ENCODE measurements around the gene TM4SF4. TPM values are rescaled to one million over a fixed set of nuclear protein-coding genes. Genes with fewer than 3 reads are reported as not detected.

TM4SF4 gene
- total and polyA plus RNA-seq, 8 donors: 18.9 to 411 (median 45.8) TPM

GRCh38 chr3:149516920-149517319 lies 42.4 kb downstream of the TM4SF4 start:
- intact Hi-C loops (cut with DNase I): loop anchor here in 1 of 3 donors (10.0 kb wide), 1 partner anchor 198 kb away; no protein-coding TSS in a partner anchor
- 10 to 13% methylated on average over 1 of the region's 1 CpG for WGBS, 2 donors
- Histone ChIP-seq H3K27ac (no peak overlapping the region), H3K4me1 (peaks cover 7 to 17% (median 13%) of the 10 kb centered on the region in 3 donors), H3K36me3 (no peaks in the 10 kb centered on the region), H3K27me3 (no peaks in the 10 kb centered on the region), H3K4me3 (peak overlapping the region in 1 of 4 donors; percentile 1), H3K9me3 (no peaks in the 10 kb centered on the region)
- TF ChIP-seq, protein P1, sequence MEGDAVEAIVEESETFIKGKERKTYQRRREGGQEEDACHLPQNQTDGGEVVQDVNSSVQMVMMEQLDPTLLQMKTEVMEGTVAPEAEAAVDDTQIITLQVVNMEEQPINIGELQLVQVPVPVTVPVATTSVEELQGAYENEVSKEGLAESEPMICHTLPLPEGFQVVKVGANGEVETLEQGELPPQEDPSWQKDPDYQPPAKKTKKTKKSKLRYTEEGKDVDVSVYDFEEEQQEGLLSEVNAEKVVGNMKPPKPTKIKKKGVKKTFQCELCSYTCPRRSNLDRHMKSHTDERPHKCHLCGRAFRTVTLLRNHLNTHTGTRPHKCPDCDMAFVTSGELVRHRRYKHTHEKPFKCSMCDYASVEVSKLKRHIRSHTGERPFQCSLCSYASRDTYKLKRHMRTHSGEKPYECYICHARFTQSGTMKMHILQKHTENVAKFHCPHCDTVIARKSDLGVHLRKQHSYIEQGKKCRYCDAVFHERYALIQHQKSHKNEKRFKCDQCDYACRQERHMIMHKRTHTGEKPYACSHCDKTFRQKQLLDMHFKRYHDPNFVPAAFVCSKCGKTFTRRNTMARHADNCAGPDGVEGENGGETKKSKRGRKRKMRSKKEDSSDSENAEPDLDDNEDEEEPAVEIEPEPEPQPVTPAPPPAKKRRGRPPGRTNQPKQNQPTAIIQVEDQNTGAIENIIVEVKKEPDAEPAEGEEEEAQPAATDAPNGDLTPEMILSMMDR (IDR thresholded peaks at IDR 0.05): no peak
- peak in 2 of 4 donors; percentile 47 to 66 for ATAC-seq
- no peak for DNase-seq
- no peak for FAIRE-seq

DNA sequence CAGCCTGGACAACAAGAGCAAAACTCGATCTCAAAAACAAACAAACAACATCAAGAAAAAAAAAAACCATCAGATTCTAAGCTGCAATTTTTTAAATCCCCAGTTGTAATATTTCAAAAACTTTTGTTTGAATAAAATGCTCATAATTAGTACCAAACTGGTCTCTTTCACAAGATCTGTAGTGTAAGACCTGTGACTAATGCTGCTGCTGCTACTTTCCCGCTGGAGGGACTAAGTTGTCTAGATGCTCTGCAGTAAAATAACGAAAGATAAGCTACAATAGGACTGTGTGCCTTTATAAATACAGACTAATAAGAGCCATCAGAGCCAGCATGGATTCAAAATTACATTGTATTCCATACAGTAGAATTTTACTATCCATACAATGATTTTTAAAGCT lies 45.4 kb downstream of the TM4SF4 start:
- DNase-seq: no peak
- H3K4me3 ChIP-seq: no peak overlapping the region
- no peaks in the 10 kb centered on the region for H3K27me3 ChIP-seq
- peaks cover 7 to 17% (median 8%) of the 10 kb centered on the region in 3 donors for H3K4me1 ChIP-seq
- WGBS, 2 donors: 57 to 60% methylated on average over 3 of the region's 3 CpGs
- H3K9me3 ChIP-seq: no peaks in the 10 kb centered on the region
- no peak for FAIRE-seq
- H3K36me3 ChIP-seq: peaks cover 0 to 5% (median 0%) of the 10 kb centered on the region in 3 donors
- intact Hi-C loops (cut with DNase I): loop anchor here in 1 of 3 donors (10.0 kb wide), 2 partner anchors 135 to 195 kb away; partner anchors contain the start of gene WWTR1
- TF ChIP-seq, protein P1 (IDR thresholded peaks at IDR 0.05): no peak
- H3K27ac ChIP-seq: no peak overlapping the region
- ATAC-seq: no peak

GRCh38 chr3:149523512-149524299 lies 49.2 kb downstream of the TM4SF4 start:
- no peak for FAIRE-seq
- WGBS, 2 donors: 89 to 91% methylated on average over 11 of the region's 11 CpGs
- TF ChIP-seq, protein P1 (IDR thresholded peaks at IDR 0.05): no peak

DNA sequence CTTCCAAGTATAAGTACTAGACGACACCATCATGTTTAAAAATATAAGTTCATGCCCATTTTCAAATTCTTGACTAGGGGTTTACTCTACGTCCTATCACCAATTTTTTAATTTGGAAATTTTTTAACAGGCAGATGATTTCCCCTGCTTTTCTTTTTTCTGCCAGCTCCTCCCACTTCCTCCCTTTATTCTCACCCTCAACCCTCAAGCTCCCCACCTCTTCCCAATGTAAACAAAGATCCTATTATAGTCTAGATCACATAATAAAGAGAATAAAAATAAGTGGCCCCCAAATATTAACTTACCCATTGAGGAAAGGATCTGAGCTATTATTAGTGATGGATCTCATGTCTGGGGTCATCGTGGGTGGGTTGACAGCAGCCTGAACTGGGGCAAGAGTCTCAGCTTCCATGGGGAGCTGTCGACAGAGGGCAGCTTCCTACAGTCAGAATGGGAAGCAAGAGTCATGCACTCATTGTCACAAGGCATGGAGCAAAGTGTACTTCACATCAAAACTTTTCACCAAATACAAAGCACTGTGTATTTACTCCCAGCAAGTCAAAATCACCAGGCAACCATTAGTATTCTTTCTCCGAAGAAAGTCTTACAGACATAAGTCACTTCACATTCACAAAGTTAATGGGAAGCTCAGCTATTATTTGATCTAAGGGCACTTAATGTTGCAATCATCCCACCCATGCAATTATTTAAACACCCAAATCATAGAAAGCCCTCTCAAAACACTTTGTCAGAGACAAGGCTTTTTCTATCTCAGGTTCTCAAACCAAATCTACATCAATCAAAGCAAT lies 53.2 kb downstream of the TM4SF4 start:
- peaks cover 0 to 12% (median 0%) of the 10 kb centered on the region in 3 donors for H3K36me3 ChIP-seq
- DNase-seq (no peak), ATAC-seq (peak in 3 of 4 donors; percentile 48 to 58 (median 48)), FAIRE-seq (no peak)
- H3K9me3 ChIP-seq: no peaks in the 10 kb centered on the region
- no peaks in the 10 kb centered on the region for H3K27me3 ChIP-seq
- TF ChIP-seq, protein P1 (IDR thresholded peaks at IDR 0.05): no peak
- no peak overlapping the region for H3K4me3 ChIP-seq
- peaks cover 0 to 3% (median 0%) of the 10 kb centered on the region in 3 donors for H3K4me1 ChIP-seq
- H3K27ac ChIP-seq: peak overlapping the region in 2 of 4 donors; percentile 39 to 44
- intact Hi-C loops (cut with DNase I): loop anchor here in 1 of 3 donors (10.0 kb wide), 1 partner anchor 127 kb away; the partner anchor contains the start of gene WWTR1
- WGBS, 2 donors: 68 to 70% methylated on average over 5 of the region's 5 CpGs

More at GRCh38 chr3:149523512-149524299, 49.2 kb downstream of the TM4SF4 start:
- Histone ChIP-seq H3K27me3 (no peaks in the 10 kb centered on the region), H3K4me1 (peaks cover 0 to 3% (median 0%) of the 10 kb centered on the region in 3 donors), H3K4me3 (no peak overlapping the region), H3K36me3 (peaks cover 0 to 12% (median 0%) of the 10 kb centered on the region in 3 donors), H3K9me3 (no peaks in the 10 kb centered on the region), H3K27ac (no peak overlapping the region)
- intact Hi-C loops (cut with DNase I): loop anchor here in 1 of 3 donors (10.0 kb wide), 1 partner anchor 131 kb away; the partner anchor contains the start of gene WWTR1
- ATAC-seq (no peak), DNase-seq (no peak)

All from pancreas (tissue), 10 donors.